Measurements from ENCODE around the gene BRD4. TPM values are rescaled to one million over a fixed set of nuclear protein-coding genes. Genes with fewer than 3 reads are reported as not detected.
A peak's percentile ranks its signal among the peaks of the same experiment; 100 is the strongest.

The BRD4 gene
- total and polyA plus RNA-seq, 11 donors, result 31.1 to 78.9 (median 61.8) TPM

GRCh38 chr19:15238639-15239155, 93.6 kb downstream of the BRD4 start:
- Histone ChIP-seq H3K27ac (peak overlapping the region in 4 of 12 donors; percentile 13 to 60 (median 25)), H3K36me3 (peaks cover 0 to 81% (median 76%) of the 10 kb centered on the region in 9 donors), H3K4me1 (peaks cover 0 to 18% (median 2%) of the 10 kb centered on the region in 12 donors), H3K9me3 (no peaks in the 10 kb centered on the region), H3K27me3 (no peaks in the 10 kb centered on the region), H3K4me3 (no peak overlapping the region)
- no peak for DNase-seq
- peak in 2 of 4 donors; percentile 6 to 15 for ATAC-seq
- WGBS, 4 donors, result 83 to 97% (median 90%) methylated on average over 19 to 29 of the region's 29 CpGs
- peak in 6 of 12 donors; percentile 6 to 32 (median 10) for TF ChIP-seq CTCF (IDR thresholded peaks at IDR 0.05)
- no peak for TF ChIP-seq POLR2A (IDR thresholded peaks at IDR 0.05)
- intact Hi-C loops (cut with DNase I), result no loop called here

- Histone ChIP-seq H3K9me3 (no peaks in the 10 kb centered on the region), H3K36me3 (peaks cover 0 to 75% (median 71%) of the 10 kb centered on the region in 9 donors), H3K4me1 (peaks cover 0 to 20% (median 8%) of the 10 kb centered on the region in 12 donors), H3K27ac (peak overlapping the region in 4 of 12 donors; percentile 13 to 60 (median 25)), H3K4me3 (no peak overlapping the region), H3K27me3 (peaks cover 0 to 6% (median 0%) of the 10 kb centered on the region in 9 donors)
- 82 to 91% (median 88%) methylated on average over 37 to 42 of the region's 42 CpGs for WGBS, 4 donors
- ATAC-seq, result peak in 1 of 4 donors; percentile 4
- DNase-seq, result no peak
- TF ChIP-seq POLR2A (IDR thresholded peaks at IDR 0.05), result no peak
- no peak for TF ChIP-seq CTCF (IDR thresholded peaks at IDR 0.05)
- intact Hi-C loops (cut with DNase I), result no loop called here
Observed at GRCh38 chr19:15237759-15238638, 94.3 kb downstream of the BRD4 start.

GRCh38 chr19:15236886-15237285, 95.5 kb downstream of the BRD4 start:
- intact Hi-C loops (cut with DNase I), result no loop called here
- TF ChIP-seq POLR2A (IDR thresholded peaks at IDR 0.05) (no peak), CTCF (IDR thresholded peaks at IDR 0.05) (no peak)
- WGBS, 4 donors, result 90 to 97% (median 94%) methylated on average over 9 of the region's 9 CpGs
- DNase-seq, result no peak
- Histone ChIP-seq H3K27ac (no peak overlapping the region), H3K9me3 (no peaks in the 10 kb centered on the region), H3K4me1 (peaks cover 0 to 29% (median 15%) of the 10 kb centered on the region in 12 donors), H3K36me3 (peaks cover 0 to 66% (median 62%) of the 10 kb centered on the region in 9 donors), H3K4me3 (no peak overlapping the region), H3K27me3 (peaks cover 0 to 16% (median 8%) of the 10 kb centered on the region in 9 donors)
- no peak for ATAC-seq

- peak overlapping the region in 1 of 12 donors; percentile 34 for H3K27ac ChIP-seq
- 67 to 78% (median 68%) methylated on average over 2 of the region's 2 CpGs for WGBS, 4 donors
- H3K4me3 ChIP-seq, result no peak overlapping the region
- H3K36me3 ChIP-seq, result peaks cover 0 to 56% (median 54%) of the 10 kb centered on the region in 9 donors
- H3K4me1 ChIP-seq, result peaks cover 0 to 27% (median 19%) of the 10 kb centered on the region in 12 donors
- no peak for ATAC-seq
- intact Hi-C loops (cut with DNase I), result no loop called here
- no peaks in the 10 kb centered on the region for H3K9me3 ChIP-seq
- no peak for DNase-seq
- H3K27me3 ChIP-seq, result peaks cover 5 to 26% (median 13%) of the 10 kb centered on the region in 9 donors
- TF ChIP-seq CTCF (IDR thresholded peaks at IDR 0.05), result no peak
- no peak for TF ChIP-seq POLR2A (IDR thresholded peaks at IDR 0.05)
Observed at GRCh38 chr19:15235781-15236180, 96.6 kb downstream of the BRD4 start.
